Left ventricle myocardium inferior (tissue), 1 donor: ENCODE data around the gene WDR90. TPM values are rescaled to one million over a fixed set of nuclear protein-coding genes. Genes with fewer than 3 reads are reported as not detected.

ENCODE experiments used
- DNase-seq: peaks from one replicate; pipeline ENCODE4 v3.0.0-alpha.2; 2020
- H3K27ac ChIP-seq: fragments of 200-600 bp; replicated peaks from 2 replicates; pipeline ENCODE4 v1.8.0; 2021
- H3K27me3 ChIP-seq: fragments of 200-600 bp; 2 replicates; pipeline ENCODE4 v1.8.0; 2021; ENCODE audit warnings: low read depth
- H3K36me3 ChIP-seq: fragments of 200-600 bp; 2 replicates; pipeline ENCODE4 v1.8.0; 2021
- H3K4me1 ChIP-seq: fragments of 200-600 bp; 2 replicates; pipeline ENCODE4 v1.8.0; 2021
- H3K4me3 ChIP-seq: fragments of 200-600 bp; 2 replicates; pipeline ENCODE4 v1.8.0; 2021; ENCODE audit warnings: mild to moderate bottlenecking, moderate library complexity
- H3K9me3 ChIP-seq: fragments of 200-600 bp; replicated peaks from 2 replicates; pipeline ENCODE4 v1.8.0; 2021
- intact Hi-C: fragments of 100-400 bp; cut with micrococcal nuclease; formaldehyde crosslinking; loops from one replicate; pipeline ENCODE4 v1.11.0; 2022
- long read RNA-seq: library from polyadenylated mRNA; unstranded; transcript quantifications from one replicate; pipeline ENCODE4 v2.0.0, GENCODE V29; 2021
- total RNA-seq: library from RNA; stranded (reverse); fragmentation: NEBNext Ultra II Directional; extraction: Animal tissue kit (Norgen Biotek cat#: 25700); gene quantifications from one replicate; pipeline ENCODE4 v1.2.1, GENCODE V29; 2021
- TF ChIP-seq, protein P1 (sequence below): fragments of 200-600 bp; IDR thresholded peaks from 2 replicates; pipeline ENCODE4 v1.8.0; 2021; ENCODE audit warnings: antibody characterized with exemption, mild to moderate bottlenecking, borderline replicate concordance
- donor health status: DM: no; HTN: yes; CAD: no; lungs with severe emphysema.

Gene WDR90
- total RNA-seq, result 9.2 TPM
- long read RNA-seq, partial matches to known transcripts, result 2 of 6 reads
- long read RNA-seq, other reads (novel, unspliced or antisense), result 3 of 6 reads

DNA sequence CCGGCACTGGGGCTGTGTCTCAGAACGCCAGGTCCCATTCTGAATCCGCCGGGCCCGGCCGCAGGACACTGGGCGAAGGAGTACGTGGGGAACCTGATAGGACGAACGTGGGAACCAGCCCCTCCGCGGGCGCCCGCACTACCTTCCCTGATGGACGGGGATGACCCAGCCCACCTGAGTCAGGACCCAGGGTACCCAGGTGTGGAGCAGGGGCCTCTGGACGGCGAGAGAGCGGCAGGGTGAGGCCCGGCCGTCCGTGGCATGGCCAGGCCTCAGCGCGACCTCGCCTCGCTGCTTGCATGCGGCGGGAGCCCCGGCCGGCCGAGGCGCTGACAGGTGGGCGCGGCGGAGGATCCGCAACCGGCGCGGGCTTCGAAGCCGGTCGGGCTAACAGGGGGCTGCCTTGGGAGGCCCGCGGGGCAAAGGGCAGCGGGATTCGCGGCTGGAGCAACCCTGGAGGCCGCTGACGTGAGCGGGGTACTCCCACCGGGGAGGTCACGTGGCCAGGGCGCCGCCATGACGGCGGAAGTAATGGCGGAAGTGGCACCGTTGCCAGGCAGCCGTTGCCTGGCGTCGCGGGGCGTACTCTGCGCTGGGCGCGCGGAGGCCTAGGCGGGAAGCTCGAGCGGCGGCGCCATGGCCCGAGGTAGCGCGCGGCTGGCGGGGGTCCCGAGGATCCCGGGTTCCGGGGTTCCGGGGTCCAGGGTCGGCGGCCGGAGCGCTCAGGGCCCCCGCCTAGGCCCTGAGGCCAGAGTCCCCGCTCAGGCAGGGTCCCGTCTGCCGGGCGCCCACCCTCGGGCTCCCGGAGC lies at the start of gene WDR90:
TSS of gene WDR90 (plus strand) at position 585 of the 809 bp plus-strand sequence. CDS start at position 637, 52 bp downstream.
- TF ChIP-seq, protein P1, sequence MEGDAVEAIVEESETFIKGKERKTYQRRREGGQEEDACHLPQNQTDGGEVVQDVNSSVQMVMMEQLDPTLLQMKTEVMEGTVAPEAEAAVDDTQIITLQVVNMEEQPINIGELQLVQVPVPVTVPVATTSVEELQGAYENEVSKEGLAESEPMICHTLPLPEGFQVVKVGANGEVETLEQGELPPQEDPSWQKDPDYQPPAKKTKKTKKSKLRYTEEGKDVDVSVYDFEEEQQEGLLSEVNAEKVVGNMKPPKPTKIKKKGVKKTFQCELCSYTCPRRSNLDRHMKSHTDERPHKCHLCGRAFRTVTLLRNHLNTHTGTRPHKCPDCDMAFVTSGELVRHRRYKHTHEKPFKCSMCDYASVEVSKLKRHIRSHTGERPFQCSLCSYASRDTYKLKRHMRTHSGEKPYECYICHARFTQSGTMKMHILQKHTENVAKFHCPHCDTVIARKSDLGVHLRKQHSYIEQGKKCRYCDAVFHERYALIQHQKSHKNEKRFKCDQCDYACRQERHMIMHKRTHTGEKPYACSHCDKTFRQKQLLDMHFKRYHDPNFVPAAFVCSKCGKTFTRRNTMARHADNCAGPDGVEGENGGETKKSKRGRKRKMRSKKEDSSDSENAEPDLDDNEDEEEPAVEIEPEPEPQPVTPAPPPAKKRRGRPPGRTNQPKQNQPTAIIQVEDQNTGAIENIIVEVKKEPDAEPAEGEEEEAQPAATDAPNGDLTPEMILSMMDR, result no peak
- peak; percentile 95 for DNase-seq
- H3K4me1 ChIP-seq, result peaks cover 64% of the 10 kb centered on the region
- no peaks in the 10 kb centered on the region for H3K27me3 ChIP-seq
- no peaks in the 10 kb centered on the region for H3K9me3 ChIP-seq
- H3K4me3 ChIP-seq, result peak within 1 kb of the TSS; percentile 87
- H3K36me3 ChIP-seq, result no peaks in the 10 kb centered on the region
- peak within 1 kb of the TSS; percentile 97 for H3K27ac ChIP-seq
- intact Hi-C loops, result no loop called here

DNA sequence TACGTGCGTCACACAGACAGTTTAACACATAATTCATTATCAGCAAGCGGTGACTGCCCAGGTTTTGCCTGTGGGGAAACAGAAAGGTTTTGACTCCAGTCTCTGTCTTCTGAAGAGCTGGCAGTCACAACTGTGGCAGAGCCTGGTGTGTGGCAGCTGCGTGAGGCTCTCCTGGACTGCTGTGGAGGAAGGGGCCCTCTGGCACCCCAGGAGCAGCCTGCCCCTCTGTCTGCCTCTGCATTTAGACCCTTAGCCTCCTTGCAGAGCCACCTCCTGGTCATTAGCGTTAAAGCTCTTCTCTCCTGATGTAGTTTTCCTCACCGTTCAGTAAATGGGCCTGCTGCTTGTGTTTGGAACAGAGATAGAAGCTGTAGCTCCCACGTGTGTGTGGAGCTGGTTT lies 48.4 kb upstream of the WDR90 start:
- Histone ChIP-seq H3K27ac (no peak overlapping the region), H3K9me3 (peaks cover 6% of the 10 kb centered on the region), H3K36me3 (peaks cover 8% of the 10 kb centered on the region), H3K4me1 (no peaks in the 10 kb centered on the region), H3K4me3 (no peak overlapping the region), H3K27me3 (no peaks in the 10 kb centered on the region)
- intact Hi-C loops, result no loop called here
- no peak for DNase-seq
- TF ChIP-seq, protein P1, result no peak

DNA sequence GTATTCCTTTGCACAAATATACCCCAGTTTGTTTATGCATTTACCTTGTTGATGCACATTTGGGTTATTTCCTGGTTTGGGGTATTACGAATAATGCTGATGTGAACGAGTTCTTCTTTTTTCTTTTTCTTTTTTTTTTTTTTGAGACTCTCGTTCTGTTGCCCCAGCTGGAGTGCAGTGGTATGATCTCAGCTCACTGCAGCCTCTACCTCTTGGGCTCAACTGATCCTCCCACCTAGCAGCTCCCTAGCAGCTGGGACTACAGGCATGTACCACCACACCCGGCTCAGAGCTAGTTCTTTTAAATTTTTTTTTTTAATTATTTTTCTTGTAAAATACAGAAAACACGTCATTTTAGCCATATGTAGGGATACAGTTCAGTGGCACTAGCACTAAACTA lies 45.2 kb upstream of the WDR90 start:
- TF ChIP-seq, protein P1, result no peak
- Histone ChIP-seq H3K4me1 (no peaks in the 10 kb centered on the region), H3K4me3 (no peak overlapping the region), H3K9me3 (peaks cover 6% of the 10 kb centered on the region), H3K27me3 (no peaks in the 10 kb centered on the region), H3K27ac (no peak overlapping the region), H3K36me3 (no peaks in the 10 kb centered on the region)
- no peak for DNase-seq
- intact Hi-C loops, result no loop called here

DNA sequence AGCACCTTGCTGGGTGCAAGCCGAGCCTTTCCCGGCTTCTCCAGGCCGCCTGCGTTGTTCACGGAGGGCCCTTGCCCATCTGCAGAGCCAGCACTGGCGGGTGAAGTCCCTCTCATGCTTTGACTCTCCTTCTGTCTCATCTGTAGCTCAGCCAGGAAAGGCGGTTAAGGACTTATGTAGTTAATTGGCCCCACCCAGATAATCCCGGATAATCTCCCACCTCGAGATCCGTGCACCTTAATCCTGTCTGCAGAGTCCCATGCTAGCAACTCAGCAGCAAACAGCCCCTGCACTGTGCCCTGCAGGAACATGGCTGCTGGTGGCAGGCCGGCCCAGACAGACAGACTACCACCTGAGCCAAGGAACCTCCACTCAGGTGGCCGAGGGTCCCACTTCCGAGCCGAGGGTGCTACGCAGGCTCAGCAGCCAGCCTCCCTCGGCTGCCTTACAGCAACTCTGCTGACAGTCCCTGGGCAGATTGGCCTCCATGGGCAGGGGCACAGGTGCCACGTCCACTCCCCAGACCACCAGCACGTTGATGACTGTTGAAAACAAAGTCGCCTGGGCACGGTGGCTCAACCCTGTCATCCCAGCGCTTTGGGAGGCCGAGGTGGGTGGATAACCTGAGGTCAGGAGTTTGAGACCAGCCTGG lies 42.4 kb upstream of the WDR90 start:
- no peak overlapping the region for H3K27ac ChIP-seq
- peaks cover 3% of the 10 kb centered on the region for H3K4me1 ChIP-seq
- TF ChIP-seq, protein P1, result no peak
- DNase-seq, result no peak
- H3K27me3 ChIP-seq, result no peaks in the 10 kb centered on the region
- no peak overlapping the region for H3K4me3 ChIP-seq
- no peaks in the 10 kb centered on the region for H3K36me3 ChIP-seq
- intact Hi-C loops, result no loop called here
- H3K9me3 ChIP-seq, result peaks cover 6% of the 10 kb centered on the region

DNA sequence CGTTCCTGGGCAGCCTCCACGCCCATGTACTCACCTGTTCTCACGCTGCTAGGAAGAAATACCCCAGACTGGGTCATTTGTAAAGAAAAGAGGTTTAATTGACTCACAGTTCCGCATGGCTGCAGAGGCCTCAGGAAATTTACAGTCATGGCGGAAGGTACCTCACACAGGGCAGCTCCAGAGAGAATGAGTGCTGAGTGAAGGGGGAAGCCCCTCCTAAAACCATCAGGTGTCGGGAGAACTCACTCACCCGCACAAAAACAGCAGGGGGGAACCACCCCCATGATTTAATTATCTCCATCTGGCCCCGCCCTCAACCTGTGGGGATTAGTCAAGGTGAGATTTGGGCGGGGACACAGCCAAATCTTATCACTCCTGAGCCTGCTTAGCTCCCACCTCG lies 41.1 kb upstream of the WDR90 start:
- no peak for DNase-seq
- Histone ChIP-seq H3K27me3 (no peaks in the 10 kb centered on the region), H3K4me1 (peaks cover 3% of the 10 kb centered on the region), H3K36me3 (no peaks in the 10 kb centered on the region), H3K9me3 (peaks cover 6% of the 10 kb centered on the region), H3K4me3 (no peak overlapping the region), H3K27ac (no peak overlapping the region)
- TF ChIP-seq, protein P1, result no peak
- intact Hi-C loops, result no loop called here
